ENCODE data around the gene MDH1B. TPM values are rescaled to one million over a fixed set of nuclear protein-coding genes. Genes with fewer than 3 reads are reported as not detected.

Gene MDH1B
- total and polyA plus RNA-seq, 7 donors: 0.14 to 1.0 (median 0.30) TPM

DNA sequence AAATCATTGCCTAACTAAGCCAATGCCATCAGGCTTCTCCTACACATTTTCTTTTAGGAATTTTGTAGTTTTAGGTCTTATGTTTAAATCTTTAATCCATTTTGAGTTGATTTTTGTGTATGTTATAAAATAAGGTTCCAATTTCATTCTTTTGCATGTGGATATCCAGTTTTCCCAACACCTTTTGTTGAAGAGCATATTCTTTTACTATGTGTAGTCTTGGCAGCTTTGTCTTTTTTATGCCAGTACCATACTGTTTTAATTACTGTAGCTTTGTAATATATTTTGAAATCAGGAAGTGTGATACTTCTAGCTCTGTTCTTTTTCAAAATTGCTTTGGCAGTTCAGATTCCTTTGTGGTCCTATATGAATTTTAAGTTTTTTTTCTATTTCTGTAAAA, 11.3 kb upstream of the MDH1B start:
- TF ChIP-seq, protein P1, sequence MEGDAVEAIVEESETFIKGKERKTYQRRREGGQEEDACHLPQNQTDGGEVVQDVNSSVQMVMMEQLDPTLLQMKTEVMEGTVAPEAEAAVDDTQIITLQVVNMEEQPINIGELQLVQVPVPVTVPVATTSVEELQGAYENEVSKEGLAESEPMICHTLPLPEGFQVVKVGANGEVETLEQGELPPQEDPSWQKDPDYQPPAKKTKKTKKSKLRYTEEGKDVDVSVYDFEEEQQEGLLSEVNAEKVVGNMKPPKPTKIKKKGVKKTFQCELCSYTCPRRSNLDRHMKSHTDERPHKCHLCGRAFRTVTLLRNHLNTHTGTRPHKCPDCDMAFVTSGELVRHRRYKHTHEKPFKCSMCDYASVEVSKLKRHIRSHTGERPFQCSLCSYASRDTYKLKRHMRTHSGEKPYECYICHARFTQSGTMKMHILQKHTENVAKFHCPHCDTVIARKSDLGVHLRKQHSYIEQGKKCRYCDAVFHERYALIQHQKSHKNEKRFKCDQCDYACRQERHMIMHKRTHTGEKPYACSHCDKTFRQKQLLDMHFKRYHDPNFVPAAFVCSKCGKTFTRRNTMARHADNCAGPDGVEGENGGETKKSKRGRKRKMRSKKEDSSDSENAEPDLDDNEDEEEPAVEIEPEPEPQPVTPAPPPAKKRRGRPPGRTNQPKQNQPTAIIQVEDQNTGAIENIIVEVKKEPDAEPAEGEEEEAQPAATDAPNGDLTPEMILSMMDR (IDR thresholded peaks at IDR 0.05): no peak
- no peak overlapping the region for H3K27ac ChIP-seq
- peaks cover 6 to 92% of the 10 kb centered on the region in 2 donors for H3K36me3 ChIP-seq (ENCODE audit: insufficient read depth in 1 of 2, low read depth in 1 of 2)
- peaks cover 25% of the 10 kb centered on the region for H3K9me3 ChIP-seq
- no peak overlapping the region for H3K4me3 ChIP-seq
- intact Hi-C loops (cut with DNase I): no loop called here
- ATAC-seq (no peak), DNase-seq (no peak)
- no peaks in the 10 kb centered on the region for H3K27me3 ChIP-seq (ENCODE audit: insufficient read depth in 3 of 3, low read length in 2 of 3)
- no peaks in the 10 kb centered on the region for H3K4me1 ChIP-seq

DNA sequence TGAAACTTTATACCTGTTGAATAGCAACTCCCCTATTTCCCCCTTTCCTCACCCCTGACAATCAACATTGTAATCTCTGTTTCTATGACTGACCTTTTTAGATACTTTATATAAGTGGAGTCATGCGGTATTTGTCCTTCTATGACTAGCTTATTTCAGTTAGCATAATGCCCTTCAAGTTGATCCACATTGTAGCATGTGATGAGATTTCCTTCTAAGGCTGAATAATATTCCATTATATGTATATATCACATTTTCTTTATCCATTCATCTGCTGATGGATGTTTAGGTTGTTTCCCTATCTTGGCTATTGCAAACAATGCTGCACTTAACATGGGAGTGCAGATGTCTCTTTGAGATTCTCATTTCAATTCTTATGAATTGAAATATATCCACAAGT, 9.7 kb upstream of the MDH1B start:
- Histone ChIP-seq H3K9me3 (peaks cover 16% of the 10 kb centered on the region), H3K27me3 (ENCODE audit: insufficient read depth in 3 of 3, low read length in 2 of 3) (no peaks in the 10 kb centered on the region), H3K36me3 (ENCODE audit: insufficient read depth in 1 of 2, low read depth in 1 of 2) (peaks cover 6 to 95% of the 10 kb centered on the region in 2 donors), H3K4me1 (no peaks in the 10 kb centered on the region), H3K27ac (no peak overlapping the region), H3K4me3 (no peak overlapping the region)
- ATAC-seq (no peak), DNase-seq (no peak)
- TF ChIP-seq, protein P1 (IDR thresholded peaks at IDR 0.05): no peak
- 96 to 100% (median 100%) methylated on average over 1 of the region's 1 CpG for WGBS, 3 donors
- intact Hi-C loops (cut with DNase I): no loop called here

DNA sequence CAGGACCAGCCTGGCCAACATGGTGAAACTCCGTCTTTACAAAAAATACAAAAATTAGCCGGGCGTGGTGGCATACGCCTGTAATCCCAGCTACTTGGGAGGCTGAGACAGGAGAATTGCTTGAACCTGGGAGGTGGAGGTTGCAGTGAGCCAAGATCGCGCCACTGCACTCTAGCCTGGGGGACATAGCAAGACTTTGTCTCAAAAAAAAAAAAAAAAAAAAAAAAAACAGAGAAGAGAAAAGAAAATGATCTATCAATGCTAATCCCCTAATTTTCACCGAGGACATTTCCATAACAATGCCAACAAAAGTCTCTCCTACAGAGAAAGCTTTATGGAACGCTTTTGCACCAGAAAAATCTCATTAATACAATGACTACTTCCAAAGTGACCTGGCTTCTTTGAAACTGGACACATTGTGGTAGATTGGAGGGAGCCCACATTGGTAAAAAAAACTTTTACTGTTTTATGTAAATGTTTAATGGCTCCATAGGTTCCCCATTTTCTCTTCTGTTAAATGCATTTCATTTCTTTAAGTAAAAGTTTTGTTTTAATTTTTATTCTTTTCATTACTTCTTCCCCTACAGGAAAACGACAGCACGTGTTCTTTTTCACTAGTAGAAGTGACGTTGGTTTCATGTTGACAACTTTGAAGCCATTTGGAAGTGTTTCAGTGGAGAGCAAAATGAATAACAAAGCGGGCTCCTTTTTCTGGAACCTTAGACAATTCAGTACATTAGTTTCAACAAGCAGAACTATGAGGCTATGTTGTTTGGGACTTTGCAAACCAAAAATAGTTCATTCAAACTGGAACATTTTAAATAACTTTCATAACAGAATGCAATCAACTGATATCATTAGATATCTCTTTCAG, 1.2 kb upstream of the MDH1B start:
- H3K27me3 ChIP-seq (ENCODE audit: insufficient read depth in 3 of 3, low read length in 2 of 3): peaks cover 0 to 12% (median 0%) of the 10 kb centered on the region in 3 donors
- no peaks in the 10 kb centered on the region for H3K9me3 ChIP-seq
- peaks cover 18% of the 10 kb centered on the region for H3K4me1 ChIP-seq
- ATAC-seq (no peak), DNase-seq (no peak)
- TF ChIP-seq, protein P1 (IDR thresholded peaks at IDR 0.05): no peak
- 36 to 40% (median 38%) methylated on average over 12 of the region's 12 CpGs for WGBS, 3 donors
- H3K4me3 ChIP-seq: peak overlapping the region; percentile 89
- intact Hi-C loops (cut with DNase I): no loop called here
- peaks cover 2 to 33% of the 10 kb centered on the region in 2 donors for H3K36me3 ChIP-seq (ENCODE audit: insufficient read depth in 1 of 2, low read depth in 1 of 2)
- H3K27ac ChIP-seq: peak overlapping the region; percentile 93

DNA sequence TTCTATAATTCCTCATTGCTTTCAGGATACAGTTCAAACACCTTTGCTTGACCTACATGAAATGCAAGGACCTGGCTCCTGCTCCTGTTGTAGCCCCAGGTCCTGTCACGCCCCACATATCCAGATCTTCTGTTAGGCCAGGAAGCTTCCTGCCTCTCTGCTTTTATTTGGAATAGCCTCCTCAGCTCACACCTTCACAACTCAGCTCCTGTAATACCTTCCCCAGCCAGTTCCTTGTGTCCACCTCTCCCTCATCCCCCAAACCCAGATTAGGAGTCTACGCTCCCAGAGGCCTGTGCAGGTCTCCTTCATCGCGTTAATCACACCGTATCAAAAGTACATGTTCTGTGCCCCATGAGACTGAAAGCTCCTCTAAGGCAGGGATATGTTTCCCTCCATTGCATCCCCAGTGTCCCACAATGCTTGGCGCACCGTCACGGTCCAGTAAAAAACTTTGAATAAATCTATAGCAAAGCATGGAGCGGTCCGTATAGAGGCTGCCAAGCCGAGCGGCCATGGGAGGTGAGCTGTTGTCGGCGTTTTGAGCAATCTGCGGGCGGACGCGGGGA, 371 bp downstream of the MDH1B start:
- intact Hi-C loops (cut with DNase I): no loop called here
- TF ChIP-seq, protein P1 (IDR thresholded peaks at IDR 0.05): no peak
- peak in 2 of 4 donors; percentile 11 to 16 for ATAC-seq

More for the DNA sequence above, 371 bp downstream of the MDH1B start:
- Histone ChIP-seq H3K27ac (peak overlapping the region; percentile 93), H3K4me1 (peaks cover 18% of the 10 kb centered on the region), H3K27me3 (ENCODE audit: insufficient read depth in 3 of 3, low read length in 2 of 3) (peaks cover 0 to 12% (median 0%) of the 10 kb centered on the region in 3 donors), H3K9me3 (no peaks in the 10 kb centered on the region), H3K36me3 (ENCODE audit: insufficient read depth in 1 of 2, low read depth in 1 of 2) (peaks cover 2 to 19% of the 10 kb centered on the region in 2 donors), H3K4me3 (peak overlapping the region; percentile 89)
- no peak for DNase-seq
- 7 to 9% (median 9%) methylated on average over 18 of the region's 18 CpGs for WGBS, 3 donors

All from psoas muscle (tissue), 8 donors.